HL-60 (cell line): ENCODE data around the gene LARP7. TPM values are rescaled to one million over a fixed set of nuclear protein-coding genes. Genes with fewer than 3 reads are reported as not detected.

ENCODE experiments used
- DNase-seq, 2 experiments: peaks; one replicate each; pipeline ENCODE4 v3.0.0-alpha.2; 2010 to 2020; ENCODE audit warnings: low read depth in 1 of 2, low spot score in 1 of 2
- H3K27ac ChIP-seq: fragments of 250-450 bp; sonication (Bioruptor Pico); replicated peaks from 2 replicates; pipeline ENCODE4 v1.5.1; 2020; ENCODE audit warnings: mild to moderate bottlenecking, moderate library complexity
- H3K27me3 ChIP-seq: fragments of 250-450 bp; sonication (Bioruptor Pico); 2 replicates; pipeline ENCODE4 v1.5.1; 2021; ENCODE audit warnings: mild to moderate bottlenecking, moderate library complexity; ENCODE audit not compliant: insufficient read depth, poor library complexity, severe bottlenecking
- H3K4me3 ChIP-seq: replicated peaks from 2 replicates; pipeline ENCODE4 v1.5.1; 2011; ENCODE audit warnings: mild to moderate bottlenecking, control low read depth, low read length; ENCODE audit not compliant: insufficient read depth
- GABPA ChIP-seq: IDR thresholded peaks from 2 replicates; pipeline ENCODE4 v1.6.1; 2012; ENCODE audit warnings: low read depth
- POLR2AphosphoS5 ChIP-seq: IDR thresholded peaks from 2 replicates; pipeline ENCODE4 v1.6.1; 2012; ENCODE audit warnings: low read depth
- SPI1 ChIP-seq: IDR thresholded peaks from 2 replicates; pipeline ENCODE4 v1.6.1; 2012; ENCODE audit warnings: low read depth, mild to moderate bottlenecking, borderline replicate concordance
- microRNA-seq: library from miRNA; unstranded; fragments of <30 nt; microRNA quantifications from one replicate; pipeline ENCODE4, GENCODE V29; 2018
- TF ChIP-seq, protein P1 (sequence below): IDR thresholded peaks from one replicate; pipeline ENCODE4 v1.5.1; 2011; ENCODE audit warnings: low read length, control low read depth, inconsistent platforms; ENCODE audit not compliant: insufficient read depth
- TF ChIP-seq, protein P2 (sequence below): IDR thresholded peaks from 2 replicates; pipeline ENCODE4 v1.6.1; 2012; ENCODE audit warnings: low read depth; ENCODE audit not compliant: insufficient replicate concordance

Gene LARP7

DNA sequence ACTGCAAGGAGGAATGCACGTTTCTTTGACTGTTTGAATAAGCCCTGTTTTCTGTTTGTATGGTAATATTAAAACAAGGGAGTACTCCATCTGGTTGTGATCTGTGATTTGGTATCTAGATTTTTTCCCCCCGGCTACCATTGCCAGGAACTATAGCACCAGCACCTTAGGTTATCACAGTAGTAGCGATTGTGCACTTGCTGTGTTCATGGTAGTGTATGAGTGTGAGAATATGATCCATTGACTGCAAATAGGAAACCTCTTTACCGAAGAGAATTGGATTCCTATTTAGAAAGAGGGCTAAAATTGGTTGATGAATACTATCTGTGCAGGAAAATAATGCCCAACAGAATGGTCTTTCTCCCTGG lies 69.9 kb downstream of the LARP7 start:
- Histone ChIP-seq H3K27me3 (peaks cover 42% of the 10 kb centered on the region), H3K27ac (no peak overlapping the region), H3K4me3 (no peak overlapping the region)
- TF ChIP-seq SPI1 (no peak), POLR2AphosphoS5 (no peak), GABPA (no peak)
- TF ChIP-seq, protein P1, sequence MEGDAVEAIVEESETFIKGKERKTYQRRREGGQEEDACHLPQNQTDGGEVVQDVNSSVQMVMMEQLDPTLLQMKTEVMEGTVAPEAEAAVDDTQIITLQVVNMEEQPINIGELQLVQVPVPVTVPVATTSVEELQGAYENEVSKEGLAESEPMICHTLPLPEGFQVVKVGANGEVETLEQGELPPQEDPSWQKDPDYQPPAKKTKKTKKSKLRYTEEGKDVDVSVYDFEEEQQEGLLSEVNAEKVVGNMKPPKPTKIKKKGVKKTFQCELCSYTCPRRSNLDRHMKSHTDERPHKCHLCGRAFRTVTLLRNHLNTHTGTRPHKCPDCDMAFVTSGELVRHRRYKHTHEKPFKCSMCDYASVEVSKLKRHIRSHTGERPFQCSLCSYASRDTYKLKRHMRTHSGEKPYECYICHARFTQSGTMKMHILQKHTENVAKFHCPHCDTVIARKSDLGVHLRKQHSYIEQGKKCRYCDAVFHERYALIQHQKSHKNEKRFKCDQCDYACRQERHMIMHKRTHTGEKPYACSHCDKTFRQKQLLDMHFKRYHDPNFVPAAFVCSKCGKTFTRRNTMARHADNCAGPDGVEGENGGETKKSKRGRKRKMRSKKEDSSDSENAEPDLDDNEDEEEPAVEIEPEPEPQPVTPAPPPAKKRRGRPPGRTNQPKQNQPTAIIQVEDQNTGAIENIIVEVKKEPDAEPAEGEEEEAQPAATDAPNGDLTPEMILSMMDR: no peak
- TF ChIP-seq, protein P2, sequence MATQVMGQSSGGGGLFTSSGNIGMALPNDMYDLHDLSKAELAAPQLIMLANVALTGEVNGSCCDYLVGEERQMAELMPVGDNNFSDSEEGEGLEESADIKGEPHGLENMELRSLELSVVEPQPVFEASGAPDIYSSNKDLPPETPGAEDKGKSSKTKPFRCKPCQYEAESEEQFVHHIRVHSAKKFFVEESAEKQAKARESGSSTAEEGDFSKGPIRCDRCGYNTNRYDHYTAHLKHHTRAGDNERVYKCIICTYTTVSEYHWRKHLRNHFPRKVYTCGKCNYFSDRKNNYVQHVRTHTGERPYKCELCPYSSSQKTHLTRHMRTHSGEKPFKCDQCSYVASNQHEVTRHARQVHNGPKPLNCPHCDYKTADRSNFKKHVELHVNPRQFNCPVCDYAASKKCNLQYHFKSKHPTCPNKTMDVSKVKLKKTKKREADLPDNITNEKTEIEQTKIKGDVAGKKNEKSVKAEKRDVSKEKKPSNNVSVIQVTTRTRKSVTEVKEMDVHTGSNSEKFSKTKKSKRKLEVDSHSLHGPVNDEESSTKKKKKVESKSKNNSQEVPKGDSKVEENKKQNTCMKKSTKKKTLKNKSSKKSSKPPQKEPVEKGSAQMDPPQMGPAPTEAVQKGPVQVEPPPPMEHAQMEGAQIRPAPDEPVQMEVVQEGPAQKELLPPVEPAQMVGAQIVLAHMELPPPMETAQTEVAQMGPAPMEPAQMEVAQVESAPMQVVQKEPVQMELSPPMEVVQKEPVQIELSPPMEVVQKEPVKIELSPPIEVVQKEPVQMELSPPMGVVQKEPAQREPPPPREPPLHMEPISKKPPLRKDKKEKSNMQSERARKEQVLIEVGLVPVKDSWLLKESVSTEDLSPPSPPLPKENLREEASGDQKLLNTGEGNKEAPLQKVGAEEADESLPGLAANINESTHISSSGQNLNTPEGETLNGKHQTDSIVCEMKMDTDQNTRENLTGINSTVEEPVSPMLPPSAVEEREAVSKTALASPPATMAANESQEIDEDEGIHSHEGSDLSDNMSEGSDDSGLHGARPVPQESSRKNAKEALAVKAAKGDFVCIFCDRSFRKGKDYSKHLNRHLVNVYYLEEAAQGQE: no peak
- no peak for DNase-seq

Small RNA genes lying within 50 kb of the gene (microRNA-seq; reads per million reads assigned to microRNA genes)
- not detected for gene MIR302A
- not detected for gene MIR302B
- not detected for gene MIR302C
- not detected for gene MIR302D
- not detected for gene MIR367
